T-cell (primary cell): ENCODE measurements around the gene ZNF175. TPM values are rescaled to one million over a fixed set of nuclear protein-coding genes. Genes with fewer than 3 reads are reported as not detected.

ENCODE experiments used
- ATAC-seq, 4 experiments: fragments of 200-7000 bp in 3 of 4; fragments of 150-1000 bp in 1 of 4; cut with Tn5 transposase; replicated peaks in 1 of 4; 1 replicate in 3 of 4; 2 replicates in 1 of 4; pipeline ENCODE4 v1.10.0; 2021; ENCODE audit warnings: moderate library complexity in 3 of 4, mild to moderate bottlenecking in 2 of 4, moderate number of reproducible peaks in 1 of 4
- CTCF ChIA-PET, 2 donors: fragments of 300-600 bp; sonication (Branson Sonifier 250); formaldehyde crosslinking; loops; one replicate each; lab custom pipeline; 2022; ENCODE audit warnings: antibody characterized with exemption in 2 of 2; lab: Charles Lee
- POLR2A ChIA-PET, 2 donors: fragments of 300-600 bp; sonication (Branson Sonifier 250); formaldehyde crosslinking; loops; one replicate each; lab custom pipeline; 2022; ENCODE audit warnings: antibody characterized with exemption in 2 of 2; lab: Charles Lee
- DNase-seq, 35 experiments: peaks; one replicate each; pipeline versions ENCODE4 v3.0.0 to v3.0.0-alpha.2; 2013 to 2023
- H3K27ac ChIP-seq: one replicate; pipeline ENCODE4 v1.5.1; 2013; ENCODE audit warnings: low read length
- H3K27me3 ChIP-seq, 2 experiments: replicated peaks in 1 of 2; 1 replicate in 1 of 2; 2 replicates in 1 of 2; pipeline versions ENCODE4 v1.6.1 to v1.7.0; 2013; ENCODE audit warnings: low read length in 1 of 2, mixed read lengths in 1 of 2; ENCODE audit not compliant: control insufficient read depth in 2 of 2, insufficient read depth in 2 of 2; ENCODE audit errors: extremely low read depth in 1 of 2
- H3K36me3 ChIP-seq, 2 donors: 1 replicate in 1 of 2; 2 replicates in 1 of 2; pipeline versions ENCODE4 v1.6.1 to v1.7.0; 2013; ENCODE audit warnings: low read length in 1 of 2; ENCODE audit not compliant: control insufficient read depth in 2 of 2, insufficient read depth in 1 of 2; ENCODE audit errors: extremely low read depth in 1 of 2
- H3K4me1 ChIP-seq, 2 experiments: 1 replicate in 1 of 2; 2 replicates in 1 of 2; pipeline versions ENCODE4 v1.6.1 to v1.7.0; 2013; ENCODE audit warnings: low read length in 2 of 2, mixed read lengths in 1 of 2; ENCODE audit not compliant: insufficient read depth in 2 of 2, control insufficient read depth in 1 of 2; ENCODE audit errors: extremely low read depth in 1 of 2
- H3K4me3 ChIP-seq, 2 donors: 1 replicate in 1 of 2; 2 replicates in 1 of 2; pipeline versions ENCODE4 v1.5.1 to v1.7.0; 2013; ENCODE audit warnings: mild to moderate bottlenecking in 2 of 2, low read length in 1 of 2, moderate library complexity in 1 of 2; ENCODE audit not compliant: control insufficient read depth in 1 of 2; ENCODE audit errors: extremely low read depth in 1 of 2
- H3K9me3 ChIP-seq: 2 replicates; pipeline ENCODE4 v1.7.0; 2013
- H3K27ac Mint-ChIP-seq, 2 donors: one replicate each; pipeline ENCODE4 v1.8.0; 2020 to 2021; ENCODE audit warnings: mild to moderate bottlenecking in 2 of 2, mixed read lengths in 2 of 2
- H3K27me3 Mint-ChIP-seq, 2 donors: one replicate each; pipeline ENCODE4 v1.8.0; 2021 to 2022; ENCODE audit warnings: mixed read lengths in 2 of 2
- H3K36me3 Mint-ChIP-seq: one replicate; pipeline ENCODE4 v1.8.0; 2021; ENCODE audit warnings: mixed read lengths
- H3K4me1 Mint-ChIP-seq, 3 donors: one replicate each; pipeline ENCODE4 v1.8.0; 2020 to 2022; ENCODE audit warnings: mixed read lengths in 3 of 3, mild to moderate bottlenecking in 1 of 3
- H3K4me3 Mint-ChIP-seq, 3 donors: one replicate each; pipeline ENCODE4 v1.8.0; 2020 to 2022; ENCODE audit warnings: mild to moderate bottlenecking in 3 of 3, mixed read lengths in 3 of 3, moderate library complexity in 3 of 3
- H3K9me3 Mint-ChIP-seq, 3 donors: one replicate each; pipeline ENCODE4 v1.8.0; 2020 to 2022; ENCODE audit warnings: mixed read lengths in 3 of 3
- WGBS: methylation state at CpG from one replicate; pipeline ENCODE4 v1.1.5; 2013; ENCODE audit warnings: missing lambda C conversion rate; ENCODE audit not compliant: insufficient coverage; 5-methylcytosine and 5-hydroxymethylcytosine counted together
- total RNA-seq, 35 experiments: library from RNA in 6 of 35; stranded (reverse) in 6 of 35; fragments of 120-200 nt in 1 of 35; gene quantifications; one replicate each; pipeline versions ENCODE4 v1.2.1 to v1.2.4 and lab custom pipeline; 2013 to 2026

Gene ZNF175
- total RNA-seq, 5 donors from 2014 or later (not counting 1 experiment from before 2014, with no cell fraction given): 6.7 to 16.8 (median 12.3) TPM

GRCh38 chr19:51530616-51531015 is 40.5 kb upstream of the ZNF175 start:
- no peak overlapping the region for H3K27ac Mint-ChIP-seq
- H3K9me3 ChIP-seq: no peaks in the 10 kb centered on the region
- H3K4me3 Mint-ChIP-seq: no peak overlapping the region
- 100% methylated on average over 1 of the region's 8 CpGs for WGBS
- H3K4me1 Mint-ChIP-seq: no peaks in the 10 kb centered on the region
- H3K4me1 ChIP-seq: no peaks in the 10 kb centered on the region
- H3K27ac ChIP-seq: no peak overlapping the region
- no peaks in the 10 kb centered on the region for H3K36me3 ChIP-seq
- H3K36me3 Mint-ChIP-seq: no peaks in the 10 kb centered on the region
- no peak overlapping the region for H3K4me3 ChIP-seq
- ChIA-PET CTCF (no interaction called here), POLR2A (no interaction called here)
- H3K27me3 Mint-ChIP-seq: peaks cover 41 to 69% of the 10 kb centered on the region in 2 donors
- H3K9me3 Mint-ChIP-seq: peaks cover 0 to 11% (median 5%) of the 10 kb centered on the region in 3 donors
- ATAC-seq: no peak
- peaks cover 0 to 36% of the 10 kb centered on the region in 2 experiments for H3K27me3 ChIP-seq
- DNase-seq: no peak

GRCh38 chr19:51531349-51532315 is 39.5 kb upstream of the ZNF175 start, which contains the start of gene SIGLEC6:
Gene SIGLEC6, minus strand, starts transcription at chr19:51531670. Its CDS starts 22 bp downstream, at chr19:51531648.
- Mint-ChIP-seq H3K4me1 (no peaks in the 10 kb centered on the region), H3K9me3 (peaks cover 0 to 19% (median 5%) of the 10 kb centered on the region in 3 donors), H3K4me3 (no peak within 1 kb of the TSS), H3K27ac (no peak within 1 kb of the TSS), H3K36me3 (no peaks in the 10 kb centered on the region), H3K27me3 (peaks cover 39 to 72% of the 10 kb centered on the region in 2 donors)
- Histone ChIP-seq H3K36me3 (no peaks in the 10 kb centered on the region), H3K4me3 (peak within 1 kb of the TSS in 1 of 2 donors; percentile 23), H3K4me1 (no peaks in the 10 kb centered on the region), H3K27me3 (peaks cover 0 to 30% of the 10 kb centered on the region in 2 experiments), H3K27ac (no peak within 1 kb of the TSS), H3K9me3 (no peaks in the 10 kb centered on the region)
- peak in 1 of 4 experiments; percentile 58 for ATAC-seq
- WGBS: 14% methylated on average over 17 of the region's 25 CpGs
- ChIA-PET POLR2A (no interaction called here), CTCF (no interaction called here)
- peak in 10 of 35 experiments; percentile 7 to 58 (median 12) for DNase-seq

- Mint-ChIP-seq H3K36me3 (no peaks in the 10 kb centered on the region), H3K4me1 (no peaks in the 10 kb centered on the region), H3K27ac (no peak overlapping the region), H3K27me3 (peaks cover 48 to 72% of the 10 kb centered on the region in 2 donors), H3K9me3 (peaks cover 0 to 19% (median 5%) of the 10 kb centered on the region in 3 donors), H3K4me3 (no peak overlapping the region)
- H3K27ac ChIP-seq: no peak overlapping the region
- ChIA-PET POLR2A (no interaction called here), CTCF (no interaction called here)
- H3K4me3 ChIP-seq: no peak overlapping the region
- ATAC-seq (no peak), DNase-seq (no peak)
- WGBS: no CpG with 5 or more reads among the region's 1 CpG
- H3K36me3 ChIP-seq: no peaks in the 10 kb centered on the region
- no peaks in the 10 kb centered on the region for H3K4me1 ChIP-seq
- peaks cover 0 to 28% of the 10 kb centered on the region in 2 experiments for H3K27me3 ChIP-seq
- H3K9me3 ChIP-seq: no peaks in the 10 kb centered on the region
Observed at GRCh38 chr19:51535535-51535934, 35.5 kb upstream of the ZNF175 start.

GRCh38 chr19:51539821-51540366 is 31.2 kb upstream of the ZNF175 start:
- Mint-ChIP-seq H3K4me1 (no peaks in the 10 kb centered on the region), H3K36me3 (no peaks in the 10 kb centered on the region), H3K27ac (no peak overlapping the region), H3K27me3 (peaks cover 50 to 67% of the 10 kb centered on the region in 2 donors), H3K4me3 (no peak overlapping the region), H3K9me3 (peaks cover 0 to 15% (median 3%) of the 10 kb centered on the region in 3 donors)
- ATAC-seq: no peak
- H3K27me3 ChIP-seq: peaks cover 0 to 44% of the 10 kb centered on the region in 2 experiments
- H3K36me3 ChIP-seq: no peaks in the 10 kb centered on the region
- H3K4me3 ChIP-seq: no peak overlapping the region
- ChIA-PET CTCF (no interaction called here), POLR2A (no interaction called here)
- H3K27ac ChIP-seq: no peak overlapping the region
- no peaks in the 10 kb centered on the region for H3K9me3 ChIP-seq
- no peak for DNase-seq
- H3K4me1 ChIP-seq: no peaks in the 10 kb centered on the region
- 82% methylated on average over 2 of the region's 4 CpGs for WGBS

GRCh38 chr19:51541458-51542357 is 29.4 kb upstream of the ZNF175 start:
- Mint-ChIP-seq H3K27ac (no peak overlapping the region), H3K36me3 (no peaks in the 10 kb centered on the region), H3K27me3 (peaks cover 57 to 63% of the 10 kb centered on the region in 2 donors), H3K4me1 (no peaks in the 10 kb centered on the region), H3K4me3 (no peak overlapping the region), H3K9me3 (no peaks in the 10 kb centered on the region)
- WGBS: 63% methylated on average over 7 of the region's 10 CpGs
- H3K27ac ChIP-seq: no peak overlapping the region
- peaks cover 0 to 58% of the 10 kb centered on the region in 2 experiments for H3K27me3 ChIP-seq
- H3K4me1 ChIP-seq: peaks cover 0 to 3% of the 10 kb centered on the region in 2 experiments
- ChIA-PET CTCF (no interaction called here), POLR2A (no interaction called here)
- no peak overlapping the region for H3K4me3 ChIP-seq
- DNase-seq: no peak
- no peak for ATAC-seq
- no peaks in the 10 kb centered on the region for H3K36me3 ChIP-seq
- no peaks in the 10 kb centered on the region for H3K9me3 ChIP-seq

- Histone ChIP-seq H3K4me1 (peaks cover 0 to 6% of the 10 kb centered on the region in 2 experiments), H3K4me3 (no peak overlapping the region), H3K27me3 (peaks cover 0 to 60% of the 10 kb centered on the region in 2 experiments), H3K9me3 (no peaks in the 10 kb centered on the region), H3K27ac (no peak overlapping the region), H3K36me3 (no peaks in the 10 kb centered on the region)
- Mint-ChIP-seq H3K27me3 (peaks cover 58 to 62% of the 10 kb centered on the region in 2 donors), H3K36me3 (no peaks in the 10 kb centered on the region), H3K4me3 (no peak overlapping the region), H3K27ac (no peak overlapping the region), H3K4me1 (peaks cover 0 to 3% (median 0%) of the 10 kb centered on the region in 3 donors), H3K9me3 (no peaks in the 10 kb centered on the region)
- POLR2A ChIA-PET: no interaction called here
- ATAC-seq: no peak
- CTCF ChIA-PET: no interaction called here
- WGBS: 79% methylated on average over 4 of the region's 5 CpGs
- no peak for DNase-seq
Observed at GRCh38 chr19:51542699-51543098, 28.4 kb upstream of the ZNF175 start.
